GM18517 (cell line): ENCODE results near the gene FAM20C.
"Not testable (repeated sequence)": the region's sequence is repeated elsewhere in the genome, so short reads cannot be mapped to it uniquely, and the experiment has no call there.

Experiments used
- ATAC-seq: cut with Tn5 transposase; IDR thresholded peaks from one replicate; pipeline ENCODE4 v1.9.1; 2021; ENCODE audit warnings: mild to moderate bottlenecking, moderate library complexity; ENCODE audit not compliant: unreplicated experiment

FAM20C gene

GRCh38 chr7:255038-255435 lies 62.7 kb downstream of the FAM20C start:
- no peak for ATAC-seq

- ATAC-seq: no peak
Measured at GRCh38 chr7:255721-256361, 63.5 kb downstream of the FAM20C start.

- ATAC-seq: no peak
Measured at GRCh38 chr7:256461-256940, 64.1 kb downstream of the FAM20C start.

- ATAC-seq: no peak
Measured at GRCh38 chr7:256981-257646, 64.7 kb downstream of the FAM20C start.

GRCh38 chr7:257647-257992 lies 65.2 kb downstream of the FAM20C start:
- ATAC-seq: no peak

GRCh38 chr7:258476-259190 lies 66.3 kb downstream of the FAM20C start:
- no peak for ATAC-seq

GRCh38 chr7:259191-259505 lies 66.8 kb downstream of the FAM20C start:
- ATAC-seq: no peak

- ATAC-seq: no peak
Measured at GRCh38 chr7:259751-260405, 67.5 kb downstream of the FAM20C start.

- ATAC-seq: no peak
Measured at GRCh38 chr7:260441-261281, 68.3 kb downstream of the FAM20C start.

- ATAC-seq: no peak
Measured at GRCh38 chr7:261341-262250, 69.2 kb downstream of the FAM20C start.

GRCh38 chr7:262251-262572 lies 69.8 kb downstream of the FAM20C start:
- ATAC-seq: no peak

- not testable (repeated sequence) for ATAC-seq
Measured at GRCh38 chr7:262631-263311, 70.4 kb downstream of the FAM20C start.

- not testable (repeated sequence) for ATAC-seq
Measured at GRCh38 chr7:263483-264351, 71.3 kb downstream of the FAM20C start.

GRCh38 chr7:264541-265191 lies 72.3 kb downstream of the FAM20C start:
- no peak for ATAC-seq

- ATAC-seq: no peak
Measured at GRCh38 chr7:265192-265997, 73.0 kb downstream of the FAM20C start.

GRCh38 chr7:265998-266850 lies 73.9 kb downstream of the FAM20C start:
- no peak for ATAC-seq
